GM21423 (cell line): Measurements from ENCODE around the gene CLEC16A.

Experiments
- ATAC-seq: cut with Tn5 transposase; IDR thresholded peaks from one replicate; pipeline ENCODE4 v1.9.1; 2021; ENCODE audit warnings: mild to moderate bottlenecking, moderate library complexity; ENCODE audit not compliant: unreplicated experiment

The CLEC16A gene, protein sequence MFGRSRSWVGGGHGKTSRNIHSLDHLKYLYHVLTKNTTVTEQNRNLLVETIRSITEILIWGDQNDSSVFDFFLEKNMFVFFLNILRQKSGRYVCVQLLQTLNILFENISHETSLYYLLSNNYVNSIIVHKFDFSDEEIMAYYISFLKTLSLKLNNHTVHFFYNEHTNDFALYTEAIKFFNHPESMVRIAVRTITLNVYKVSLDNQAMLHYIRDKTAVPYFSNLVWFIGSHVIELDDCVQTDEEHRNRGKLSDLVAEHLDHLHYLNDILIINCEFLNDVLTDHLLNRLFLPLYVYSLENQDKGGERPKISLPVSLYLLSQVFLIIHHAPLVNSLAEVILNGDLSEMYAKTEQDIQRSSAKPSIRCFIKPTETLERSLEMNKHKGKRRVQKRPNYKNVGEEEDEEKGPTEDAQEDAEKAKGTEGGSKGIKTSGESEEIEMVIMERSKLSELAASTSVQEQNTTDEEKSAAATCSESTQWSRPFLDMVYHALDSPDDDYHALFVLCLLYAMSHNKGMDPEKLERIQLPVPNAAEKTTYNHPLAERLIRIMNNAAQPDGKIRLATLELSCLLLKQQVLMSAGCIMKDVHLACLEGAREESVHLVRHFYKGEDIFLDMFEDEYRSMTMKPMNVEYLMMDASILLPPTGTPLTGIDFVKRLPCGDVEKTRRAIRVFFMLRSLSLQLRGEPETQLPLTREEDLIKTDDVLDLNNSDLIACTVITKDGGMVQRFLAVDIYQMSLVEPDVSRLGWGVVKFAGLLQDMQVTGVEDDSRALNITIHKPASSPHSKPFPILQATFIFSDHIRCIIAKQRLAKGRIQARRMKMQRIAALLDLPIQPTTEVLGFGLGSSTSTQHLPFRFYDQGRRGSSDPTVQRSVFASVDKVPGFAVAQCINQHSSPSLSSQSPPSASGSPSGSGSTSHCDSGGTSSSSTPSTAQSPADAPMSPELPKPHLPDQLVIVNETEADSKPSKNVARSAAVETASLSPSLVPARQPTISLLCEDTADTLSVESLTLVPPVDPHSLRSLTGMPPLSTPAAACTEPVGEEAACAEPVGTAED

DNA sequence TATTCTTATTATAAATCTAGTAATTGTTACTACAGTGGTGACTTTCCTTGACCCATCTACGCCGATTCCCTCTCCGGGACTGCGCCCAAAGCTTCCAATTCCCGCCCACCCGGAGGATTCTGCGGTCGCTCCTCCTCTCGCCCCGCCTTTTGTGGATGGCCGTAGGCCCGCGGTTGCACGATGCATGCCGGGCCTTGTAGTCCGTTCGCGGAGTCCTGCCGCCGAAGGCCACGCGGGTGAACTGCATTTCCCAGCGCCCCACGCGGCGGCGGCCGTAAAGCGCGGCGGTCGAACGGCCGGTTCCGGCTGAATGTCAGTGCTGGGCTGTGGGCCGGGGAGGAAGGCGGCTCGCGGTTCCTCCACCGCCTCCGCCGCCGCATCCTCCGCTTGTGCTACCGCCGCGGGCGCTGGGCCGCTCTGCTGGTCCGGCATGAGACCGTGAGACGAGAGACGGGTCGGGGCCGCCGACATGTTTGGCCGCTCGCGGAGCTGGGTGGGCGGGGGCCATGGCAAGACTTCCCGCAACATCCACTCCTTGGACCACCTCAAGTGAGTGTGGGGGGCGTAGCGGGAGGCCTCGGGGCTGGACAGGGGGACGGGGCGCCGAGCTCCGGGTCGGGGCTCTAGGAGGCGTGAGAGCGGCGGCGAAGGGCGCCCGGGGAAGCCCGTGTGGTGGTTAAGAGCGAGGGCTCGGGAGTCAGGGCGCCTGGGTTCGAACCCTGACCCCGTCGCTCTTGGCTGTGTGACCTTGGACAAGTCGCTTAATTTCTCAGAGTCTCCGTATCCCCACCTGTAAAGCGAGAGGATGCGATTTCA is at the start of gene CLEC16A:
Gene CLEC16A (plus strand): TSS at position 316 of the 816 bp plus-strand sequence. CDS start 154 bp downstream, at position 470.
- ATAC-seq, result peak; percentile 64

DNA sequence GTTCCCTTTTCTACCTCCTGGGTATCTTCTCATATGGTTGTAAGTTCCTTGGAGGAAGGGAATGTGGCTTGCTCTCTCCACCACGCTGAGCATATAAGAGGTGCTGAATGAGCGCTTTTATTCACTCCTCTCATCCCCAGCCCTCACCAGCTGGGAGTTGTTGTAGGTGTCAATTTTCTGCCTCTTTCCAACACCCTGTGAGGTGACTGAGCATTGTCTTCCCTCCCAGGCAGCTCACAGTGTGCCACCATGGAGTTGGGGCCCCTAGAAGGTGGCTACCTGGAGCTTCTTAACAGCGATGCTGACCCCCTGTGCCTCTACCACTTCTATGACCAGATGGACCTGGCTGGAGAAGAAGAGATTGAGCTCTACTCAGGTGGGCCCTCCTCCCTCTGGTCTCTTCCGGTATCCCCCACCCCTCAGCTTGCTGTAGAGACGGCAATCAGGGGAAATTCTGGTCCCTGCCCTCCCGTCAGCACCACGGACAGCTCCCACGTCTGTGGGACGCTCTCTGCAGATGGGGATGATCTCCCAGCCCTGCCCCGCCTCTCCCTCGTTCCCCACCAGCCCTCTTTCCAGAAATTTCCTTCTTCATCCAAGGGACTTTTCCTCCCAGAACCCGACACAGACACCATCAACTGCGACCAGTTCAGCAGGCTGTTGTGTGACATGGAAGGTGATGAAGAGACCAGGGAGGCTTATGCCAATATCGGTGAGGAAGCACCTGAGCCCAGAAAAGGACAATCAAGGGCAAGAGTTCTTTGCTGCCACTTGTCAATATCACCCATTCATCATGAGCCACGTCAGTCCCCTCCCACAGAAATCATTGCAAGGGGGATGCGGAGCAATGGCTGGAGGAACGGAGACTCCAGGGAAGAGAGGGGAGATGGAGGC is 49.1 kb upstream of the CLEC16A start:
- no peak for ATAC-seq

DNA sequence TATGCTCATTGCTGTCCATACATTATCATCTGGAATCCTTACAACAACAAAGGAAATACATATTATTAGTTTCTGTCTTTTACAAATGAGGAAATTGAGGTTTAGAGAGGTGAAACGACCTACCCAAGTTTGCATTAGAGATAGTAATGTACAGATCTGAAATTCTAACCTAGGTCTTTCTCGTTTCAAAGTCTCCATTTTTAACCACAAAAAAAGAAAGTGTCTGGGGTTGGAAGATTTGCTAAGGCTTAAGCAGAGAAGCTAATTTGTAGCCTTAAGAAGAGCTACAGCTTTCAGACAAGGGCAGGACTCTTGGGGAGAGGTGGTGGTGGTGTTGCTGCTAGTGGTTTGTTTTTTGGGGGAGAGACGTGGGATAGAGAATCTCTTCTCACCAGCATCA is 48.2 kb upstream of the CLEC16A start:
- no peak for ATAC-seq

DNA sequence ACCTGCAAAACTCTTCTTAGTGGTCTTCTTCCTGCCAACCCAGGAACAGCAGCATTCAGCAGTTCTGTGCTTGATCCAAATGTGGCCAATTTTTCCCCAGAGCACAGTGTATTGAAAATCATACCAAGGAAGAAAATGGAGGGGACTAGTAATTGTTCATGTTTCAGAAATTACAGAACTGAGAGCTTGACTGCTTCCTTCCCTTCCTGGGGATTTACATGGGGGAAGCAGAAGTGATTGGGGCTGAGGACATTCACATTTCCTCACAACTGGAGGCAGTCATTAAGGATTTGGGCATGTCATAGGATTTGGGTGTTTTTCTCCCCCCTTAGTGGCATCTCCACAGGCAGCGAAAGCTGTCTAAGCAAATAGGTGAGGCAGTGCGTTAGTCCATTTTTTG is 47.6 kb upstream of the CLEC16A start:
- no peak for ATAC-seq

DNA sequence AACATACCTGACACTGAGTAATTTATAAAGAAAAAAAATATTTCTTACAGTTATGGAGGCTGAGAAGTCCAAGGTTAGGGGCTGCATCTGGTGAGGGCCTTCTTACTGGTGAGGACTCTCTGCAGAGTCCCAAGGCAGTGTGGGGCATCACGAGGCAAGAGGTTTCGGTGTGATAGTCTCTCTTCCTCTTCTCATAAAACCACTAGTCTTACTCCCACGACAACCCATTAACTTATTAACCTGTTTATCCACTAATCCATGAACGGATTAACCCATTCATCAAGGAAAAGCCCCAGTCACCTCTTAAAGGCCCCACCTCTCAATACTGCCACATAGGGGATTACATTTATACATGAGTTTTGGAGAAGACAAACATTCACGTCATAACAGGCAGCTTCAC is 47.2 kb upstream of the CLEC16A start:
- ATAC-seq, result peak; percentile 67

DNA sequence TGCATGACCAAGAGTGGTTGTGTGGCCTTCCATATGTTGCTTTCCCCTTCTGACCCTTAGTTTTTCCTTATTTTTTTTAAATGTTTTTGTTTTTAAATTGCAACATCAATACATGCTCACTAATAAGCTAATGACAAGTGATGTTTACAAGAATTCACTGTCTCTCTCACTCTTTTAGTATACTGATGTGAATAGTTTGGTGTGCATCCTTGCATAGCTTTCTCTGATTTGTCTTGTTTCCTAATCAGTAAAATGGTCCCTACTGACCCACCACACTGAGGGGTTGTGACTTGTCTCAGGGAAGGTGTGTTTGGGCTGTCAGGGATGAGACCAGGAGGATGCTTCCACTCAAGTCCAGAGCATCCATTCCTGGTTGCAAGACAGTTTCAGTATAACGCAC is 41.4 kb upstream of the CLEC16A start:
- no peak for ATAC-seq

DNA sequence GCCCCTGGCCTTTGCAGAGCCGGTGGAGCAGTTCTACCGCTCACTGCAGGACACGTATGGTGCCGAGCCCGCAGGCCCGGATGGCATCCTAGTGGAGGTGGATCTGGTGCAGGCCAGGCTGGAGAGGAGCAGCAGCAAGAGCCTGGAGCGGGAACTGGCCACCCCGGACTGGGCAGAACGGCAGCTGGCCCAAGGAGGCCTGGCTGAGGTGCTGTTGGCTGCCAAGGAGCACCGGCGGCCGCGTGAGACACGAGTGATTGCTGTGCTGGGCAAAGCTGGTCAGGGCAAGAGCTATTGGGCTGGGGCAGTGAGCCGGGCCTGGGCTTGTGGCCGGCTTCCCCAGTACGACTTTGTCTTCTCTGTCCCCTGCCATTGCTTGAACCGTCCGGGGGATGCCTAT is 37.9 kb upstream of the CLEC16A start:
- ATAC-seq, result no peak

DNA sequence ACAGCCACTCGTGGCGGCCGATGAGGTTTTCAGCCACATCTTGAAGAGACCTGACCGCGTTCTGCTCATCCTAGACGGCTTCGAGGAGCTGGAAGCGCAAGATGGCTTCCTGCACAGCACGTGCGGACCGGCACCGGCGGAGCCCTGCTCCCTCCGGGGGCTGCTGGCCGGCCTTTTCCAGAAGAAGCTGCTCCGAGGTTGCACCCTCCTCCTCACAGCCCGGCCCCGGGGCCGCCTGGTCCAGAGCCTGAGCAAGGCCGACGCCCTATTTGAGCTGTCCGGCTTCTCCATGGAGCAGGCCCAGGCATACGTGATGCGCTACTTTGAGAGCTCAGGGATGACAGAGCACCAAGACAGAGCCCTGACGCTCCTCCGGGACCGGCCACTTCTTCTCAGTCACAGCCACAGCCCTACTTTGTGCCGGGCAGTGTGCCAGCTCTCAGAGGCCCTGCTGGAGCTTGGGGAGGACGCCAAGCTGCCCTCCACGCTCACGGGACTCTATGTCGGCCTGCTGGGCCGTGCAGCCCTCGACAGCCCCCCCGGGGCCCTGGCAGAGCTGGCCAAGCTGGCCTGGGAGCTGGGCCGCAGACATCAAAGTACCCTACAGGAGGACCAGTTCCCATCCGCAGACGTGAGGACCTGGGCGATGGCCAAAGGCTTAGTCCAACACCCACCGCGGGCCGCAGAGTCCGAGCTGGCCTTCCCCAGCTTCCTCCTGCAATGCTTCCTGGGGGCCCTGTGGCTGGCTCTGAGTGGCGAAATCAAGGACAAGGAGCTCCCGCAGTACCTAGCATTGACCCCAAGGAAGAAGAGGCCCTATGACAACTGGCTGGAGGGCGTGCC is 37.2 kb upstream of the CLEC16A start:
- no peak for ATAC-seq

DNA sequence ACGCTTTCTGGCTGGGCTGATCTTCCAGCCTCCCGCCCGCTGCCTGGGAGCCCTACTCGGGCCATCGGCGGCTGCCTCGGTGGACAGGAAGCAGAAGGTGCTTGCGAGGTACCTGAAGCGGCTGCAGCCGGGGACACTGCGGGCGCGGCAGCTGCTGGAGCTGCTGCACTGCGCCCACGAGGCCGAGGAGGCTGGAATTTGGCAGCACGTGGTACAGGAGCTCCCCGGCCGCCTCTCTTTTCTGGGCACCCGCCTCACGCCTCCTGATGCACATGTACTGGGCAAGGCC is 36.7 kb upstream of the CLEC16A start:
- no peak for ATAC-seq

DNA sequence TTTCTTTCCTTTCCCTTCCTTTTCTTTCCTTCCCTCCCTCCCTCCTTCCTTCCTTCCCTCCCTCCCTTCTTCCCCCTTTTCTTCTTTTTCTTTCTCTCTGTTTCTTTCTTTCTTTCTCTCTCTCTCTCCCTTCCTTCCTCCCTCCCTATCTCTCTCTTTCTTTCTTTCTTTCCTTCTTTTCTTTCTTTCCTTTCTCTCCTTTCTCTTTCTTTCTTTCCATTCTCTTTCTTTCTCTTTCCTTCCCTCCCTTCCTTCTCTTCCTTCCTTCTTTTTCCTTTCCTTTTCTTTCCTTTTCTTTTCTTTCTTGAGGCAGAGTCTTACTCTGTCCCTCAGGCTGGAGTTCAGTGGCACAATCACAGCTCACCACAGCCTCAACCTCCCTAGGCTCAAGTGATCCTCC is 33.1 kb upstream of the CLEC16A start:
- ATAC-seq, result no peak

DNA sequence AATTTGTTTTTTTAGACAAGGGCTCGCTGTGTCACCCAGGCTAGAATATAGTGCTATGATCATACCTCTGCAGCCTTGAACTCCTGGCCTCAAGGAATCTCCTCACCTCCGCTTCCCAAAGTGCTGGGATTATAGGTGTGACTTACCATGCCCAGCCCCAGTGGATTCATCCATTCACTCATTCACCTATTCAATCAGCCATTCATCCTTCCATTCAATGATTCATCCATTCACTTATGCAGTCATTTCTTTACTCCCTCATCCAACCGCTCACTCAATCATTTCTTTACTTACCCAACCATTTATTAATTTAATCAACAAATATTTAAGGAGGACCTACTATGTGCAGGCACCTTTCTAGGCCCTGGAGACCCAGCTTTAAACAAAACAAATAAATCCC is 27.8 kb upstream of the CLEC16A start:
- no peak for ATAC-seq

DNA sequence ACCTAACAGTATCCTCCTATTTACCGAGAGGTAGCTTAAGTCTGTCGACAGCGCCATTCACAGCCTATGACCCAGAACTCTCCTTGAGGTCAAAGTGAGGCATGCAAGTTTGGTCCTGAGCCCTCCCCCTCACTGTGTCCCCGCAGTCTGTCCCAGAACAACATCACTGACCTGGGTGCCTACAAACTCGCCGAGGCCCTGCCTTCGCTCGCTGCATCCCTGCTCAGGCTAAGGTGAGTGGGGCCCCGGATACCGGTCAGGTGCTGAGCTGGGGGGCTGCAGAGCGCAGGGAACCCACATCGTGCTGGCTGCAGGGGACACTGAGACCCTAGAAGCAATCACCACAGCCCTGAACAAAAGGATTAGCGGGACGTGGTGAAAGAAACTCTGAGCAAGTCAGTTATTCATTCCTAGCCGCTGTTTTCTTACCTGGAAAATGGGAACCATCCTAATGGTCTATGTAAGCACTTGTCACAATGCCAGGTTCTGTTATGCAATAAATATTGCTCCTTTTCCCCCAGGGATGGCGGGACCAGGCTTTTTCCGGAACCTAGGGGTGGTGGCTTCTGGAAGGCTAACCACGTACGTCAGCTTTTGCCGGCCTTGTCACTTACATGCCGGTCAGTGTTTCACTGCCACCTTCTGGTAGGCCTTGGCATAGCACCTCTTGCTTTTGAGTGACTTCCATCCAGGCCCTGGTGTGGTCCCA is 25.9 kb upstream of the CLEC16A start:
- peak; percentile 65 for ATAC-seq

DNA sequence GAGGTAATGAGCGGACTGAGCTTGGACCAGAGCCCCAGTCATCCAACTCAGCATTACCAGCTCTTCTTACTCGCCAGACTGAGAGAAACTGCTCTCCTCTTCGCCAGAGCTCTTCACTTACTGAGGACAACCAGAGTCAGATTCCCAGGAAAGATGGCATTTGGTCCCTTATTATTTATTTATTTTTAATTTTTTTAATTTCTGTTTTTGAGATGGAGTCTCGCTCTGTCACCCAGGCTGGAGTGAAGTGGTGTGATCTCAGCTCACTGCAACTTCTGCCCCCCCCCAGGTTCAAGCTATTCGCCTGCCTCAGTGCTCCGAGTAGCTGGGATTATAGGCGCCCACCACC is 25.4 kb upstream of the CLEC16A start:
- ATAC-seq, result no peak

DNA sequence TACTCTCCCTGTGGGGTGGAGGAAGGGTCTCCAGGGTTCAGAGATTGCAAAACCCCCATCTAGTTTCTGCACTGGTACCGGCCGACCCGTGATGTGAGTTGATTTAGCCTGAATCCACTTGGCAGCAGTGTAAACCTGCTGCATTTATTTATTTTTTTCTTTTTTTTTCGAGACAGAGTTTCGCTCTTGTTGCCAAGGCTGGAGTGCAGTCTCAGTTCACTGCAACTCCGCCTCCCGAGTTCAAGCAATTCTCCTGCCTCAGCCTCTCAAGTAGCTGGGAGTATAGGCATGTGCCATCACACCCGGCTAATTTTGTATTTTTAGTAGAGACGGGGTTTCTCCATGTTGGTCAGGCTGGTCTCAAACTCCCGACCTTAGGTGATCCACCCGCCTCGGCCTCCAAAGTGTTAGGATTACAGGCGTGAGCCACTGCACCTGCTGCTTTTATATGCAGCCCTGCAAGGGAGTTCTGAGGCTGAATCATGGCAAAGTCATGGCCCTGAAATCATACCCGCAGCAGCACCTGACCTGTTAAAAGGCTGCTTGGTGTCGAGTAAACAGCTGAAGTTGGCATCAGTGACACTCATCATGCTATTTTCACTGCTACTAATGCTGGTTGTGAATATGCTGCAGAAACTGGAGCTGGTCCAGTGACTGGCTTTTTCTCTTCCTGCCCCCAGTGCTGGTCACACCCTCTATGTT is 23.5 kb upstream of the CLEC16A start:
- ATAC-seq, result no peak

DNA sequence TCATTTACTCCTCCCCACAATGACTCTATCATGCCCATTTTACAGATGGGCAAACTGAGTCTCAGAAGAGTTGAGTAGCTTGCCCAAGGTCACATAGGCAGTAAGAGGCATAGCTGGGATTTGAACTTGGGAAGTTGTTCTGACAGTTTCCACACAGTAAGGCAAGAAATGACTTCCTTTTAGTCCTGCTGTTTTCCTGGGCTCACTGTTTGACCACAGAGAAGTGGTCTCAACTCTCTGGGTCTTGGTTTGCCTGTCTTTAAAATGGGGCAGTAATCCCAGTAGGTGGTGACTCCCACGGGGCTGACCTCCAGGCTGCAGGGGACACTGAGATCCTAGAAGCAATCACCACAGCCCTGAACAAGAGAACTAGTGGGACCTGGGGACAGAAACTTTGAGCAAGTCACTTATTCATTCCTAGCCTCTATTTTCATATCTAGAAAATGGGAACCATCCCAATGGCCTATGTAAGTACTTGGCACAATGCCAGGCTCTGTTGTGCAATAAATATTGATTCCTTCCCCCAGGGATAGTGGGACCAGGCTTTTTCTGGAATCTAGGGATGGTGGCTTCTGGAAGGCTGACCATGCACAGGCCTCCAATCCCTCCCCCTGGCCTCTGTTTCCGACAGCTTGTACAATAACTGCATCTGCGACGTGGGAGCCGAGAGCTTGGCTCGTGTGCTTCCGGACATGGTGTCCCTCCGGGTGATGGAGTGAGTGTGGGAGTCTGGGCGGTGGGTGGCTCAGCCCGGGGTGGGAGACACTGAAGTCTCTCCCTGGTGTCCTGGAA is 22.6 kb upstream of the CLEC16A start:
- no peak for ATAC-seq

DNA sequence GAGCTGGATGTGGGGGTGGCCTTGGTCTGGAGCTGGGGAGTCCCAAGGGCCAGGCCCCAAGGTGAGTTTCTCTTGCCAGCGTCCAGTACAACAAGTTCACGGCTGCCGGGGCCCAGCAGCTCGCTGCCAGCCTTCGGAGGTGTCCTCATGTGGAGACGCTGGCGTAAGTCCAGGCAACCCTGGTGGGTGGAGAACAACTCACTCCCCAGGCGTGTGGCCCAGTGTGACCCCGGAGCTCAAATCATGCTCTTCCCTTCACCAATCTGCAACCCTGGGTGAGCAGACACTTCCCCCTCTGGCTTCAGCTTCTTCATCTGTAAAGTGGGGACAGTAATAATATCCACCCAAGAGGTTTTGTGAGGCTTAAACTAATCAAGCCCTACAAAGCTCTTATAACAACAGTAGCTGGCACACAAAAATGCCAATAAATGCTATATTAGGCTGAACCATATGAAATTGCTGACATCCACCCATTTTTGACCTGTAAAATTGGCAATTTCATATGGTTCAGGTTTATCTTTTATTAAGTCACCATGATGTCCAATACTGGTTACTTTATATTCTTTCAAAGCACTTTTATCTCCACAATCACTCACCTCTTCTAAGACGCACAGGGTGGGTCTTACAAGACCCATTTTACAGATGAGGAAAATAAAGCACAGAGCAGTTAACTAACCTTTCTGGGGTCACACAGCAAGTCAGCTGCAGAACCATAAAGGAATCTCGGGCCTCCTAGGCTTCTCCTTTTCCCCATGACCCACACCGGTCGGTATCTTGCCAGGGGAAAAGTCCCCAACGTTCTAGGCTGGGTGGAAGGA is 21.8 kb upstream of the CLEC16A start:
- no peak for ATAC-seq
